Measurements from ENCODE around the gene FBP2.

- TF ChIP-seq CTCF (conservative IDR thresholded peaks at IDR 0.05): no peak
- TF ChIP-seq ZFX (IDR thresholded peaks at IDR 0.05): no peak
These were observed 39.6 kb downstream of the FBP2 start for GRCh38 chr9:94554078-94554438.

Data from C4-2B (cell line).